Duodenal mucosa (tissue), 2 donors: ENCODE data around the gene DBH.

Experiments
- H3K27ac ChIP-seq: one replicate; pipeline ENCODE4 v1.7.0; 2013; ENCODE audit warnings: low read depth, low read length
- H3K27me3 ChIP-seq, 2 donors: one replicate each; pipeline ENCODE4 v1.7.0; 2013; ENCODE audit warnings: low read length in 2 of 2, control low read depth in 1 of 2; ENCODE audit not compliant: insufficient read depth in 2 of 2, control insufficient read depth in 1 of 2
- H3K36me3 ChIP-seq, 2 donors: one replicate each; pipeline ENCODE4 v1.7.0; 2013; ENCODE audit warnings: low read length in 2 of 2, control low read depth in 1 of 2; ENCODE audit not compliant: insufficient read depth in 2 of 2, control insufficient read depth in 1 of 2
- H3K4me1 ChIP-seq, 2 donors: one replicate each; pipeline ENCODE4 v1.7.0; 2013; ENCODE audit warnings: low read length in 2 of 2, control low read depth in 1 of 2; ENCODE audit not compliant: insufficient read depth in 2 of 2, control insufficient read depth in 1 of 2
- H3K4me3 ChIP-seq, 2 donors: one replicate each; pipeline ENCODE4 v1.7.0; 2013; ENCODE audit warnings: low read length in 2 of 2, low read depth in 1 of 2
- H3K9ac ChIP-seq, 2 donors: one replicate each; pipeline ENCODE4 v1.7.0; 2013; ENCODE audit warnings: low read length in 2 of 2, low read depth in 1 of 2
- H3K9me3 ChIP-seq, 2 donors: one replicate each; pipeline ENCODE4 v1.7.0; 2013; ENCODE audit warnings: low read length in 2 of 2, control low read depth in 1 of 2; ENCODE audit not compliant: control insufficient read depth in 1 of 2

Gene DBH

DNA sequence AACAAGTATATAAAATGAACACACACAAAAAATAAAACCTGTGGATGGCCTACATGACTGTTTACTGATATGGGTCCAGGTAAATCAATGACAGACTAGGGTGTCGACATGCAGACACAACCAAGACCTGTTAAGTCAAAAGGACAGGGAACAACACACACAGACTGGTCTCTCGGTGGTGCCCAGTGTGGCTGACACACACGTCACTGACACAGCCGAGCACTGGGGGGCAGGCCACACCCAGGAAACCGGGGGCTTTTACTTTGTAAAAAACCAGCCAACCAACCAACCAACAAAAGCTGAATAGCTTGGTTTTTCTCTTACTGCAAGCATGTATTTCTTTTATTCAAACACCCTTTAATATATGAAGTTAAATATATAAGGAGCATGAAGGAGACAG, 31.9 kb upstream of the DBH start:
- peaks cover 11 to 17% of the 10 kb centered on the region in 2 donors for H3K27me3 ChIP-seq
- H3K4me3 ChIP-seq, result no peak overlapping the region
- no peak overlapping the region for H3K27ac ChIP-seq
- H3K9ac ChIP-seq, result no peak overlapping the region
- H3K9me3 ChIP-seq, result peaks cover 0 to 2% of the 10 kb centered on the region in 2 donors
- no peaks in the 10 kb centered on the region for H3K4me1 ChIP-seq
- no peaks in the 10 kb centered on the region for H3K36me3 ChIP-seq

DNA sequence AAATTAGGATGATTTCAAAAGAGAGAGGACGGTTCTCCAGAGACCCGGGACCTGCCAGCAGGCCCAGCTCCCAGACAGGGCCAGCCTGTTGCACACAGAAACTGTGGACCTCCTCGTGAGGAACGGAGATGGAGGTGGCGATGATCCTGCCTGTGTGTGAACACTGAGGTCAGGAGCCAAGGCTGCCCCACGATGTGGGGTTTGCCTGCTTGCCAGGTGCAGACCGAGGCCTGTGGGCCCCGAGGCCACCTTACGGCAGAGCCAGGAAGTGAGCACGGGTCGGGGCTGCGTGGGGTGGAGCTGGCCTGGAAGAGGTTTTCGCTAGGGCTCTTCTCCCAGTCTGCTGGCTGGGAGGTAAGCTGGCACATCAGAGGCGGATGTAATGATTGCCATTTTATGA, 31.3 kb upstream of the DBH start:
- no peak overlapping the region for H3K9ac ChIP-seq
- H3K27ac ChIP-seq, result no peak overlapping the region
- H3K36me3 ChIP-seq, result no peaks in the 10 kb centered on the region
- no peaks in the 10 kb centered on the region for H3K4me1 ChIP-seq
- H3K4me3 ChIP-seq, result no peak overlapping the region
- no peaks in the 10 kb centered on the region for H3K9me3 ChIP-seq
- peaks cover 15 to 22% of the 10 kb centered on the region in 2 donors for H3K27me3 ChIP-seq

DNA sequence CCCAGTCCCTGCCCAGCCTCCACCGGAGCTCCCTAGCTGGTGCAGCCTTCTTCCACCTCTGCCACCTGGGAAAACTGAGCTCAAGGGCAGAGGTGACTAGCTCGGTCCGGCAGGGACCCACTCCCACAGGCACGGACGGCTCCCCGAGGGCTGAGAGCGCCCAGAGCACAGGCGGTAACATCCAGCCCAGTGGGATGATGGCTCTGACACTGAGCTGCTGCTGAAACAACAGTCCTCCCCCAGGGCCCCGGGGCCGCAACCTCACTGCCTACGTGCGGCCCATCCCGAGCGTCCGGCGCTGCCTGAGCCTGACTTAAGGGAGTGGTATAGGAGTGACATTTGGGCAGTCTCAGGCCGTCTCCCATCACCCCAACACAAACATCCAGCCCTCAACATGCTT, 30.7 kb upstream of the DBH start:
- Histone ChIP-seq H3K9ac (no peak overlapping the region), H3K9me3 (no peaks in the 10 kb centered on the region), H3K27ac (no peak overlapping the region), H3K4me1 (no peaks in the 10 kb centered on the region), H3K36me3 (no peaks in the 10 kb centered on the region), H3K4me3 (no peak overlapping the region), H3K27me3 (peaks cover 15 to 23% of the 10 kb centered on the region in 2 donors)

DNA sequence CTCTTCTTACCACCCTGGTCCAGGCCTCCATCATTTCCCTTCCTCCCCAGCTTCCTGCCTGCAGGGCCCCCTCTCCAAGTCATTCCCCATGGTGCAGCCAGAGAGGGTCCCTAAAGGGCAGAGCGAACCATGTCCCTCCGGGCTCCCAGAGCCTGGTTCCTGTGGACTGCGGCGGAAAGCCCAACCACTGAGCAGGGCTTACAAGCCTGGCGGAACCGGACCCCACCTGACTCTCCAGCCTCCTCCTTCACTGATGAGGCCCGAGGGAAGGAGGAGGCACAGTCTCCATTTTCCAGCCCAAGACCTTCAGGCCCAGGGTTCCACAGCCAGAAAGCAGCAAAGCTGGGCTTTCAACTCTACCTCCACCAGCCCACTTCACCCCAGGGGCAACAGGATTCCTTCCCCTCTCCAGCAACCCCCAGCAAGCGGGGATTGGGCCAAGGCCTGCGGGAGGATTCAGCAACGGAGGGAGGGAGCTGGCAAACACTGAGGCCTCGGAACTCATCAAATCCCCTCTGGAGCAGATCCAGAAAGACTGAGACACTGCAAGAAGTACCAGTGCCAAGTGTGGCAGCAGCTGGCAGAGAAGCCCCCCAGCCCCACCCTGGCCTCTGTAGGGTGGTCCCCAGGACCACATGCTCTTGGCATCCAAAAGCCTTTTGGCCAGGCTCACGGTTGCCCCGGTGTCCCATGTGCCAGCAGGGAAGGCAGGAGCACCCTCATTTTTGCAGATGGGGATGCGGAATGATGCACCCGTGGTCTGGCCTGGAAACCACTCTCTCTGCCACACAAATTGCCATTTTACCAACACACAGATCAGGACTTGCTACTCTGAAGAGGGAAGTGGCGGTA, 30.1 kb upstream of the DBH start:
- H3K4me3 ChIP-seq, result no peak overlapping the region
- H3K9me3 ChIP-seq, result no peaks in the 10 kb centered on the region
- H3K9ac ChIP-seq, result no peak overlapping the region
- no peaks in the 10 kb centered on the region for H3K36me3 ChIP-seq
- H3K4me1 ChIP-seq, result no peaks in the 10 kb centered on the region
- peaks cover 21 to 23% of the 10 kb centered on the region in 2 donors for H3K27me3 ChIP-seq
- no peak overlapping the region for H3K27ac ChIP-seq

DNA sequence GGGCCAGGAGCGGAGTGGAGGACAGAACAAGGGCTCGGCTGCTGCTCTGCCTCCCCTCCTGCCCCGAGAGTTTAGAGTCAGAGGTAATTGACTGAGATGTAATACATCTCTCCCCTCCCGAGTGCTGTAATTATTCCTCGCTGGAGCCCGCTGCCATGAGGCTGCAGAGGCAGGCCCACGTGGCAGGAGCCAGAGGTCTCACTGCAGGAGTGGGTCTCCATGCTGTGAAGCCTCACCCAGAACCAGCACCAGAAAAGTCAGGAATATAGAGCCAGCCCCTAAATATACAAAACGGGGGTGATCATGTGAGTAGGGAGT, 29.5 kb upstream of the DBH start:
- no peak overlapping the region for H3K4me3 ChIP-seq
- H3K4me1 ChIP-seq, result no peaks in the 10 kb centered on the region
- no peaks in the 10 kb centered on the region for H3K9me3 ChIP-seq
- H3K27ac ChIP-seq, result no peak overlapping the region
- no peaks in the 10 kb centered on the region for H3K36me3 ChIP-seq
- no peak overlapping the region for H3K9ac ChIP-seq
- peaks cover 21 to 23% of the 10 kb centered on the region in 2 donors for H3K27me3 ChIP-seq

DNA sequence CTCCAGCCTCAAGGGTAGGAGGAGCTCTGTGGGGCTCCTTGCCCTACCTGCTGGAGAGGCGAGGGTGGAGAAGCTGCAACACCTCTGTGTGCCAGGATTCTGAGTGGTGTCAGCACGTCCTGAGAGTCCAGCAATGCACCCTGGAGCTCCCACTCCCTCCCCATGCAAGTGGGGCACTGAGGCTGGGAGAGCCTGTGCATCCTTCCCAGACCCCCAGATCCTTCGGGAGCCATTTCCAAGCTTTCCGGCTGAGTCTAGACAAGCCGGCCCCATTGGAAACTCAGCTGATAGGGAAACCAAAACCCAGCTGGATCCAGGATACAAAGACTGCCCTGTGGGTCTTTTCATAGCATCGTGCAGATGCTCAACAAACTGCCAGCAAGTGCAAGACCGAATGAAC, 28.8 kb upstream of the DBH start:
- Histone ChIP-seq H3K27me3 (peaks cover 21 to 23% of the 10 kb centered on the region in 2 donors), H3K9ac (no peak overlapping the region), H3K9me3 (no peaks in the 10 kb centered on the region), H3K4me1 (no peaks in the 10 kb centered on the region), H3K4me3 (no peak overlapping the region), H3K36me3 (no peaks in the 10 kb centered on the region), H3K27ac (no peak overlapping the region)

DNA sequence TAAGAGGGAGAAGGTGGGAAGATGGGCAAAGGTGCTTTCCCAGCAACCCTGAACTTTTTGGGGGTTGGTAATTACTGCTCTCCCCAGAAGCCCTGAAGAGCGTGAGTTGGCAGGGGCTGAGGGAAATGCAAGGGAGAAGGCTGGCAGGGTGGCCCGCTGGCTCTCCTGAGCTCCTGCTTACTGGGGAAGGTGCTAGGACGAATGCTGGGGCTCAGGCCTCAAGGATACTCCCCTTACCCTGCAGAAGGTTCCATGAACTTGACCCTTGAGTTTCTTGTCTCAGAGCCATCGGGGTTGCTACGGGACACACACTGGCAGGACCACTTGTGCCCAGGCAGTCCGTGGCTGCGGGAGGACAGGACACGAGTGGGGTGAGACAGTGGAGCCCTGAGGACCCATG, 28.2 kb upstream of the DBH start:
- Histone ChIP-seq H3K36me3 (no peaks in the 10 kb centered on the region), H3K9ac (no peak overlapping the region), H3K9me3 (no peaks in the 10 kb centered on the region), H3K27ac (no peak overlapping the region), H3K4me1 (no peaks in the 10 kb centered on the region), H3K27me3 (peaks cover 21 to 23% of the 10 kb centered on the region in 2 donors), H3K4me3 (no peak overlapping the region)

DNA sequence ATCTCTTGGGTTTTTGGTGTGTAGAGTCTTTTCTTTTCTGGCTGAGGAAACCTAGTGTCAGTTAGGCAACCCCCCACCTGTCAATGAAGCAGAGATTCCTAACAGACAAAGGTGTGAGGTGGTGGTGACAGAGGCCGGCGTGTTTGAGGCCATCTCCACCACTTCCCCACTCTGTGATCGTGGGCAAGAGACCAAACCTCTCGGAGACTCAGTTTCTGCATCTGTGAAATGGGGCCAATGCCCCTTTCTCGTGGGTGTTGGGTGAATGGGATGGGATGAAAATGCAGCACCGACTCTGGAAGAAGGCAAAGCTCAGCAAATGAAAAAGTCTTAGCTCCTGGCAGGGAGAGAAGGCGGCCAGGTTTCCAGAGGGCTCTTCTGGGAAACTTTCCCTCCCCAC, 27.8 kb upstream of the DBH start:
- H3K27ac ChIP-seq, result no peak overlapping the region
- H3K27me3 ChIP-seq, result peaks cover 23 to 24% of the 10 kb centered on the region in 2 donors
- no peaks in the 10 kb centered on the region for H3K4me1 ChIP-seq
- H3K36me3 ChIP-seq, result no peaks in the 10 kb centered on the region
- H3K9ac ChIP-seq, result no peak overlapping the region
- H3K4me3 ChIP-seq, result no peak overlapping the region
- no peaks in the 10 kb centered on the region for H3K9me3 ChIP-seq

DNA sequence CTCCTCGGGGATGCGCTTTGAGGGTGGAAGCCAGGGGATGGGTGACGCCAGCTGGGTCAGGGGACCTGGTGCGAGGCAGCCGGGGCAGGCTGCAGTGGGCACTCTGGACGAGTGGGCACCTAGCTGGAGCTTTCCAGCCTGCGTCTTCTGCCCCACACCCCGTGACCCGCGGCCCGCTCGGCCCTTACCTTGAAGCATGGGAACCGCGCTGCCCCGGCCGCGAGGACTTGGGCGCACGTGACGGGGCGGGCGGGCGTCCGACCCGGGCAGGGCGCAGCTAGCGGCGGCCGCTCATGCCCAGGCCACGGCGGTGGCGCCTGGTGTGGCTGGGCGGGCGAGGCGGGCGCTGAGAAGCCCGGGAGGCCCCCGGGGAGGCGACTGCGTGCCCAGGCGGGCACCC, 27.3 kb upstream of the DBH start:
- H3K4me3 ChIP-seq, result no peak overlapping the region
- no peak overlapping the region for H3K9ac ChIP-seq
- H3K4me1 ChIP-seq, result no peaks in the 10 kb centered on the region
- H3K36me3 ChIP-seq, result no peaks in the 10 kb centered on the region
- H3K9me3 ChIP-seq, result no peaks in the 10 kb centered on the region
- no peak overlapping the region for H3K27ac ChIP-seq
- H3K27me3 ChIP-seq, result peaks cover 23 to 24% of the 10 kb centered on the region in 2 donors

DNA sequence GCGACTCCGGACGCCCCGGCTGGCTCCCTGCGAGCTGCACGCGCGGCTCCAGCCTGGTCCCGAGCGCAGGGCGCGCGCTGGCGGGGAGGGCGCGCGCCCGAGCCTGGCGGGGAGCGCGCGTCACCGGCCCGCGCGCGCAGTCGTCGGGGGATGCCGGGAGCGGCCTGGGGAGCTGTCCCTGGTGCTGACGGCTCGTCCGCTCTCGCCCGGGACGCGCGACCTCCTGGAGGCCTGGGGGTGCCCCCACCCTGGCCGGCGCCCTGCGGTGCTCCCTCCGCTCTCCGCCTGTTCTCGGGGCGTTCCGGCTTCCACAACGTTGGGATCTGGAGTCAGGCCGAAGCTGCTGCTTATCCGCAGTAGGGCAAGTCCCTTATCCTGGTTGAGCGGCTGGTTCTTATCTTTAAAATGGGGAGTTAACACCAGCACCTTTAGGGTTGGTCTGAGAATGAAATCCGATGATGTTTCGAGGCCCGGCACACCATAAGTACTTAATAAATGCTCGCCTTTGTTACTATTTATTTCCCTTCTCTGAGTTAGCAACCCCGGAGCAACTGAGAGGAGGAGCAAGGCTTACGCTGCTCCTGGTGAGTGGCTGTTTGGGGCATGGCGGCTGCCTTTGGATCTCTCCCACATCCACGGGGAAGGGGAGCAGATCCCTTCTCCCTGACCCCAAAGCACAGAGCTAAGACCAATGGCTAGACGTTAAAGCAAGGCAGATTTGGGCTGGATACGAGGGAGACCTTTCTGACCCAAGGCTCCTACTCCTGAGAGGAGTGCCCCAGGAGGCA, 26.7 kb upstream of the DBH start, which contains the start of gene FAM163B:
FAM163B (minus strand) TSS at position 79 of the 788 bp plus-strand sequence. CDS start 29,166 bp downstream, outside the sequence.
- no peaks in the 10 kb centered on the region for H3K9me3 ChIP-seq
- no peaks in the 10 kb centered on the region for H3K4me1 ChIP-seq
- H3K4me3 ChIP-seq, result no peak within 1 kb of the TSS
- H3K27ac ChIP-seq, result no peak within 1 kb of the TSS
- no peak within 1 kb of the TSS for H3K9ac ChIP-seq
- H3K36me3 ChIP-seq, result no peaks in the 10 kb centered on the region
- peaks cover 23 to 24% of the 10 kb centered on the region in 2 donors for H3K27me3 ChIP-seq
